RWPE2 (cell line): ENCODE measurements around the gene ERMARD.

Source experiments
- ATAC-seq: fragments of 200-7000 bp; cut with Tn5 transposase; 3 replicates; pipeline ENCODE4 v1.9.1; 2021; ENCODE audit warnings: low read depth
- DNase-seq: peaks from one replicate; pipeline ENCODE4 v3.0.0-alpha.2; 2020; ENCODE audit warnings: low spot score
- H3K27ac ChIP-seq: fragments of 450-650 bp; 2 replicates; pipeline ENCODE4 v1.5.1; 2017; ENCODE audit warnings: mild to moderate bottlenecking; ENCODE audit not compliant: poor library complexity, severe bottlenecking
- H3K27me3 ChIP-seq: fragments of 250-450 bp; sonication (Bioruptor Pico); 2 replicates; pipeline ENCODE4 v1.5.1; 2021; ENCODE audit warnings: mild to moderate bottlenecking, moderate library complexity; ENCODE audit not compliant: insufficient read depth, poor library complexity, severe bottlenecking
- H3K36me3 ChIP-seq: fragments of 250-450 bp; sonication (Bioruptor Pico); 2 replicates; pipeline ENCODE4 v1.5.1; 2020; ENCODE audit warnings: low read depth, mild to moderate bottlenecking, moderate library complexity
- H3K4me1 ChIP-seq: fragments of 250-450 bp; sonication (Bioruptor Pico); 2 replicates; pipeline ENCODE4 v1.5.1; 2021; ENCODE audit warnings: mild to moderate bottlenecking, moderate library complexity; ENCODE audit not compliant: insufficient read depth, poor library complexity, severe bottlenecking
- H3K4me3 ChIP-seq: fragments of 250-450 bp; sonication (Bioruptor Pico); 2 replicates; pipeline ENCODE4 v1.5.1; 2021; ENCODE audit warnings: mild to moderate bottlenecking, moderate library complexity; ENCODE audit not compliant: severe bottlenecking
- H3K9me3 ChIP-seq: fragments of 250-450 bp; sonication (Bioruptor Pico); 2 replicates; pipeline ENCODE4 v1.5.1; 2021; ENCODE audit warnings: mild to moderate bottlenecking, moderate library complexity; ENCODE audit not compliant: severe bottlenecking
- CTCF ChIP-seq: fragments of 450-650 bp; IDR thresholded peaks from one replicate; pipeline ENCODE4 v1.5.1; 2017; ENCODE audit warnings: mild to moderate bottlenecking, moderate library complexity; ENCODE audit not compliant: poor library complexity, severe bottlenecking

ERMARD gene

GRCh38 chr6:169720207-169720855, 31.1 kb upstream of the ERMARD start:
- peak; percentile 11 for TF ChIP-seq CTCF
- Histone ChIP-seq H3K27ac (no peak overlapping the region), H3K36me3 (peaks cover 47% of the 10 kb centered on the region), H3K9me3 (no peaks in the 10 kb centered on the region), H3K27me3 (no peaks in the 10 kb centered on the region), H3K4me1 (peaks cover 13% of the 10 kb centered on the region), H3K4me3 (no peak overlapping the region)
- DNase-seq (no peak), ATAC-seq (no peak)

GRCh38 chr6:169722362-169723199, 28.8 kb upstream of the ERMARD start:
- H3K27ac ChIP-seq, result peak overlapping the region; percentile 64
- H3K4me1 ChIP-seq, result peaks cover 13% of the 10 kb centered on the region
- H3K27me3 ChIP-seq, result no peaks in the 10 kb centered on the region
- DNase-seq, result no peak
- H3K9me3 ChIP-seq, result no peaks in the 10 kb centered on the region
- ATAC-seq, result peak; percentile 69
- peak overlapping the region; percentile 98 for H3K4me3 ChIP-seq
- no peak for TF ChIP-seq CTCF
- peaks cover 25% of the 10 kb centered on the region for H3K36me3 ChIP-seq

- peaks cover 17% of the 10 kb centered on the region for H3K36me3 ChIP-seq
- peaks cover 13% of the 10 kb centered on the region for H3K4me1 ChIP-seq
- peak overlapping the region; percentile 98 for H3K4me3 ChIP-seq
- no peaks in the 10 kb centered on the region for H3K27me3 ChIP-seq
- DNase-seq (no peak), ATAC-seq (peak; percentile 15)
- H3K27ac ChIP-seq, result peak overlapping the region; percentile 64
- H3K9me3 ChIP-seq, result no peaks in the 10 kb centered on the region
- no peak for TF ChIP-seq CTCF
These were observed 28.1 kb upstream of the ERMARD start for GRCh38 chr6:169723200-169723909.

GRCh38 chr6:169723991-169724493, 27.4 kb upstream of the ERMARD start:
- peaks cover 13% of the 10 kb centered on the region for H3K4me1 ChIP-seq
- no peak for DNase-seq
- peak overlapping the region; percentile 98 for H3K4me3 ChIP-seq
- ATAC-seq, result peak; percentile 5; the same call in 1 of the 3 replicates
- H3K36me3 ChIP-seq, result peaks cover 13% of the 10 kb centered on the region
- H3K27me3 ChIP-seq, result no peaks in the 10 kb centered on the region
- peak overlapping the region; percentile 64 for H3K27ac ChIP-seq
- no peak for TF ChIP-seq CTCF
- H3K9me3 ChIP-seq, result no peaks in the 10 kb centered on the region
